Smooth muscle cell (in vitro differentiated cells): ENCODE measurements around the gene ZDHHC1. TPM values are rescaled to one million over a fixed set of nuclear protein-coding genes. Genes with fewer than 3 reads are reported as not detected.

Source experiments
- DNase-seq: peaks from one replicate; lab custom pipeline; 2025; ENCODE audit not compliant: unreplicated experiment; lab: John Stamatoyannopoulos, UW
- H2AFZ ChIP-seq: fragments of 200-600 bp; sonication (generic); 2 replicates; pipeline ENCODE4 v1.6.0; 2016; ENCODE audit warnings: antibody characterized with exemption, low read depth, mild to moderate bottlenecking
- H3F3A ChIP-seq: fragments of 200-600 bp; sonication (generic); 2 replicates; pipeline ENCODE4 v1.6.0; 2017; ENCODE audit warnings: antibody characterized with exemption, low read depth
- H3K27ac ChIP-seq: fragments of 200-600 bp; sonication (generic); 2 replicates; pipeline ENCODE4 v1.5.1; 2016; ENCODE audit warnings: low read depth, mild to moderate bottlenecking
- H3K27me3 ChIP-seq: fragments of 200-600 bp; sonication (generic); 2 replicates; pipeline ENCODE4 v1.6.1; 2016; ENCODE audit warnings: low read depth, mild to moderate bottlenecking
- H3K36me3 ChIP-seq: fragments of 200-600 bp; sonication (generic); 2 replicates; pipeline ENCODE4 v1.5.1; 2016; ENCODE audit warnings: low read depth
- H3K4me1 ChIP-seq: fragments of 200-600 bp; sonication (generic); 2 replicates; pipeline ENCODE4 v1.5.1; 2016; ENCODE audit warnings: low read depth
- H3K4me2 ChIP-seq: fragments of 200-600 bp; sonication (generic); 2 replicates; pipeline ENCODE4 v1.6.0; 2016; ENCODE audit warnings: mild to moderate bottlenecking
- H3K4me3 ChIP-seq: fragments of 200-600 bp; sonication (generic); 2 replicates; pipeline ENCODE4 v1.5.1; 2016; ENCODE audit warnings: mild to moderate bottlenecking
- H3K79me2 ChIP-seq: fragments of 200-600 bp; sonication (generic); 2 replicates; pipeline ENCODE4 v1.6.0; 2016; ENCODE audit warnings: low read depth, mild to moderate bottlenecking
- H3K9ac ChIP-seq: fragments of 200-600 bp; sonication (generic); 2 replicates; pipeline ENCODE4 v1.6.0; 2016; ENCODE audit warnings: low read depth
- H3K9me3 ChIP-seq: fragments of 200-600 bp; sonication (generic); replicated peaks from 2 replicates; pipeline ENCODE4 v1.5.1; 2016; ENCODE audit warnings: low read depth
- H4K20me1 ChIP-seq: fragments of 200-600 bp; sonication (generic); 2 replicates; pipeline ENCODE4 v1.6.0; 2016; ENCODE audit warnings: low read depth
- CTCF ChIP-seq: fragments of 200-600 bp; sonication (generic); IDR thresholded peaks from 2 replicates; pipeline ENCODE4 v1.5.1; 2017; ENCODE audit warnings: borderline replicate concordance, mild to moderate bottlenecking, antibody characterized with exemption; ENCODE audit not compliant: insufficient read depth, poor library complexity, severe bottlenecking
- WGBS: methylation state at CpG from one replicate; pipeline ENCODE4 v1.1.7; 2016; ENCODE audit warnings: low lambda C conversion rate; 5-methylcytosine and 5-hydroxymethylcytosine counted together
- polyA plus RNA-seq: library from polyadenylated mRNA; unstranded; fragments of >200 nt; fragmentation: Nextera tagmentation; extraction: Ambion mirVana; gene quantifications from 2 replicates; pipeline ENCODE4 v1.2.1, GENCODE V29; 2016
- total RNA-seq: library from RNA; depleted of rRNA; stranded (reverse); fragments of >200 nt; gene quantifications from 2 replicates; pipeline ENCODE4 v1.2.3, GENCODE V29; 2014

ZDHHC1 gene
- total and polyA plus RNA-seq, 2 experiments from 2014 or later: 7.9 to 15.7 TPM

GRCh38 chr16:67397812-67398545 lies 18.3 kb downstream of the ZDHHC1 start:
- Histone ChIP-seq H4K20me1 (no peaks in the 10 kb centered on the region), H3K27ac (no peak overlapping the region), H3K4me3 (no peak overlapping the region), H3K36me3 (no peaks in the 10 kb centered on the region), H2AFZ (no peak overlapping the region), H3K9me3 (no peaks in the 10 kb centered on the region), H3K9ac (no peak overlapping the region), H3K4me1 (peaks cover 25% of the 10 kb centered on the region), H3K79me2 (no peaks in the 10 kb centered on the region), H3K27me3 (peaks cover 10% of the 10 kb centered on the region), H3K4me2 (no peak overlapping the region), H3F3A (no peaks in the 10 kb centered on the region)
- no peak for DNase-seq
- no peak for TF ChIP-seq CTCF
- 96% methylated on average over 21 of the region's 22 CpGs for WGBS

GRCh38 chr16:67397036-67397801 lies 19.1 kb downstream of the ZDHHC1 start:
- H3K27me3 ChIP-seq: peaks cover 13% of the 10 kb centered on the region
- no peak overlapping the region for H3K4me3 ChIP-seq
- no peak for TF ChIP-seq CTCF
- H3K79me2 ChIP-seq: no peaks in the 10 kb centered on the region
- H4K20me1 ChIP-seq: no peaks in the 10 kb centered on the region
- DNase-seq: no peak
- H3K4me2 ChIP-seq: peak overlapping the region; percentile 69
- peaks cover 25% of the 10 kb centered on the region for H3K4me1 ChIP-seq
- peak overlapping the region; percentile 76 for H3K9ac ChIP-seq
- no peak overlapping the region for H2AFZ ChIP-seq
- H3K9me3 ChIP-seq: no peaks in the 10 kb centered on the region
- H3F3A ChIP-seq: no peaks in the 10 kb centered on the region
- 88% methylated on average over 15 of the region's 15 CpGs for WGBS
- no peaks in the 10 kb centered on the region for H3K36me3 ChIP-seq
- H3K27ac ChIP-seq: no peak overlapping the region

- peaks cover 13% of the 10 kb centered on the region for H3K27me3 ChIP-seq
- peaks cover 25% of the 10 kb centered on the region for H3K4me1 ChIP-seq
- H2AFZ ChIP-seq: no peak overlapping the region
- no peak overlapping the region for H3K4me3 ChIP-seq
- H3K4me2 ChIP-seq: peak overlapping the region; percentile 69
- H3F3A ChIP-seq: no peaks in the 10 kb centered on the region
- H3K27ac ChIP-seq: no peak overlapping the region
- H3K9ac ChIP-seq: peak overlapping the region; percentile 76
- no peaks in the 10 kb centered on the region for H3K79me2 ChIP-seq
- H3K36me3 ChIP-seq: no peaks in the 10 kb centered on the region
- no peak for TF ChIP-seq CTCF
- WGBS: 25% methylated on average over 20 of the region's 31 CpGs
- H4K20me1 ChIP-seq: no peaks in the 10 kb centered on the region
- no peaks in the 10 kb centered on the region for H3K9me3 ChIP-seq
- peak; percentile 54 for DNase-seq
Observed at GRCh38 chr16:67396159-67397035, 19.9 kb downstream of the ZDHHC1 start.
